HEK293 (cell line): ENCODE measurements around the gene NOVA2.

Experiments used
- CTCF ChIA-PET: fragments of 350-600 bp; formaldehyde crosslinking; extraction: SDS; loops from one replicate; lab custom pipeline; 2021; ENCODE audit warnings: antibody characterized with exemption; lab: Yijun Ruan, JAX
- POLR2A ChIA-PET: fragments of 300-600 bp; formaldehyde crosslinking; extraction: SDS; loops from one replicate; lab custom pipeline; 2020; ENCODE audit warnings: antibody characterized with exemption, inconsistent platforms; lab: Yijun Ruan, JAX
- H3K27ac ChIP-seq: fragments of 200-500 bp; sonication (Bioruptor generic); 2 replicates; pipeline ENCODE4 v1.5.1; 2014; ENCODE audit warnings: low read depth, low read length, control low read depth, inconsistent platforms; ENCODE audit errors: extremely low read depth
- H3K36me3 ChIP-seq, 2 experiments: fragments of 200-500 bp in 1 of 2; sonication (Bioruptor generic) in 1 of 2; 1 replicate in 1 of 2; 2 replicates in 1 of 2; pipeline ENCODE4 v1.5.1; 2014 to 2017; ENCODE audit warnings: inconsistent platforms in 2 of 2, low read length in 2 of 2; ENCODE audit not compliant: control insufficient read depth in 2 of 2, insufficient read depth in 1 of 2
- H3K4me1 ChIP-seq: fragments of 200-500 bp; sonication (Bioruptor generic); 2 replicates; pipeline ENCODE4 v1.5.1; 2014; ENCODE audit warnings: mild to moderate bottlenecking, low read length, inconsistent platforms; ENCODE audit not compliant: control insufficient read depth, insufficient read depth
- H3K4me3 ChIP-seq: 2 replicates; pipeline ENCODE4 v1.5.1; 2011; ENCODE audit warnings: low read depth, mild to moderate bottlenecking, control low read depth, low read length, moderate library complexity
- H3K9me3 ChIP-seq: fragments of 200-500 bp; sonication (Bioruptor generic); 2 replicates; pipeline ENCODE4 v1.5.1; 2014; ENCODE audit warnings: low read depth, low read length, inconsistent platforms; ENCODE audit not compliant: control insufficient read depth, insufficient read depth
- BCL6B ChIP-seq: fragments of 450-650 bp; formaldehyde crosslinking; IDR thresholded peaks from 2 replicates; pipeline ENCODE4 v1.5.1; 2017; ENCODE audit warnings: missing biosample characterization, missing genetic modification characterization
- EGR2 ChIP-seq: fragments of 450-650 bp; formaldehyde crosslinking; IDR thresholded peaks from 2 replicates; pipeline ENCODE4 v1.5.1; 2016; ENCODE audit warnings: low read depth, missing biosample characterization, missing genetic modification characterization
- ELK4 ChIP-seq: IDR thresholded peaks from 2 replicates; pipeline ENCODE4 v1.6.1; 2011; ENCODE audit warnings: mild to moderate bottlenecking, low read depth, low read length, borderline replicate concordance
- GLI2 ChIP-seq: fragments of 450-650 bp; formaldehyde crosslinking; IDR thresholded peaks from 2 replicates; pipeline ENCODE4; 2017; ENCODE audit warnings: missing biosample characterization, missing genetic modification characterization, low read depth, borderline replicate concordance
- KLF8 ChIP-seq: fragments of 450-650 bp; formaldehyde crosslinking; IDR thresholded peaks from 2 replicates; pipeline ENCODE4 v1.5.1; 2016; ENCODE audit warnings: missing biosample characterization, missing genetic modification characterization
- ZBTB48 ChIP-seq: fragments of 450-650 bp; formaldehyde crosslinking; IDR thresholded peaks from 2 replicates; pipeline ENCODE4 v1.5.1; 2016; ENCODE audit warnings: missing biosample characterization, missing genetic modification characterization
- ZFHX2 ChIP-seq: fragments of 450-650 bp; formaldehyde crosslinking; conservative IDR thresholded peaks from 2 replicates; pipeline ENCODE4 v1.5.1; 2016; ENCODE audit warnings: missing biosample characterization, missing genetic modification characterization
- ZFP41 ChIP-seq: fragments of 450-650 bp; formaldehyde crosslinking; IDR thresholded peaks from 2 replicates; pipeline ENCODE4 v1.5.1; 2016; ENCODE audit warnings: missing biosample characterization, missing genetic modification characterization, borderline replicate concordance
- ZNF148 ChIP-seq: fragments of 450-650 bp; formaldehyde crosslinking; IDR thresholded peaks from 2 replicates; pipeline ENCODE4 v1.5.0; 2017; ENCODE audit warnings: missing biosample characterization, missing genetic modification characterization, borderline replicate concordance
- ZNF18 ChIP-seq: fragments of 450-650 bp; formaldehyde crosslinking; IDR thresholded peaks from 2 replicates; pipeline ENCODE4 v1.5.1; 2016; ENCODE audit warnings: missing biosample characterization, missing genetic modification characterization
- ZNF362 ChIP-seq: fragments of 450-650 bp; formaldehyde crosslinking; IDR thresholded peaks from 2 replicates; pipeline ENCODE4 v1.5.1; 2016; ENCODE audit warnings: missing biosample characterization, missing genetic modification characterization
- ZNF548 ChIP-seq: fragments of 450-650 bp; formaldehyde crosslinking; IDR thresholded peaks from 2 replicates; pipeline ENCODE4 v1.5.1; 2016; ENCODE audit warnings: missing biosample characterization, missing genetic modification characterization
- ZNF623 ChIP-seq: fragments of 450-650 bp; formaldehyde crosslinking; IDR thresholded peaks from 2 replicates; pipeline ENCODE4 v1.5.1; 2016; ENCODE audit warnings: missing biosample characterization, missing genetic modification characterization
- ZNF664 ChIP-seq: fragments of 450-650 bp; formaldehyde crosslinking; IDR thresholded peaks from 2 replicates; pipeline ENCODE4 v1.5.1; 2016; ENCODE audit warnings: missing biosample characterization, missing genetic modification characterization
- ZNF791 ChIP-seq: fragments of 450-650 bp; formaldehyde crosslinking; IDR thresholded peaks from 2 replicates; pipeline ENCODE4 v1.5.1; 2016; ENCODE audit warnings: missing biosample characterization, missing genetic modification characterization
- TF ChIP-seq, protein P1 (sequence below): fragments of 450-650 bp; formaldehyde crosslinking; IDR thresholded peaks from 2 replicates; pipeline ENCODE4 v1.5.1; 2016; ENCODE audit warnings: missing biosample characterization, missing genetic modification characterization, borderline replicate concordance
- TF ChIP-seq, protein P2 (sequence below): fragments of 450-650 bp; formaldehyde crosslinking; IDR thresholded peaks from 2 replicates; pipeline ENCODE4 v1.5.1; 2016; ENCODE audit warnings: missing biosample characterization, missing genetic modification characterization

The NOVA2 gene

DNA sequence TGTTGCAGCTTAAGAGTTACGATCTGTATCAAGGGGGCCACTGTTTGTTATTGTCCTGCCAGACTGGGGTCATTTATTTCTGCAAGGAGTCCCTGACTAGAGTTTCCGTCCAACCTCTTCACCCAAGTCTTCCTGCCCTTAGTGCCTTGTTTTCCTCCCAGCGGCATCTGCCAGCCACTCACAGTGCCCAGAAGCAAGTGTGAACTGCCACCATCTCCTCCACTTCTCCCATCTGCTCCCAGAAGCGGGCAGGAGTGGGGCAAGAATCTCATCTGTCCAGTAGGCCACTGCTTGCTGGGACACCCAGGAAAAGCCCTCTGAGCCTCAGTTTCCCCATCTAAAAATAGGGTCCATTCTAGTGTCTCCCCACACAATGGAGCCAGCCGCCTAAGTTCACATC lies 4.0 kb downstream of the NOVA2 start (continued):
- no peak for TF ChIP-seq GLI2

DNA sequence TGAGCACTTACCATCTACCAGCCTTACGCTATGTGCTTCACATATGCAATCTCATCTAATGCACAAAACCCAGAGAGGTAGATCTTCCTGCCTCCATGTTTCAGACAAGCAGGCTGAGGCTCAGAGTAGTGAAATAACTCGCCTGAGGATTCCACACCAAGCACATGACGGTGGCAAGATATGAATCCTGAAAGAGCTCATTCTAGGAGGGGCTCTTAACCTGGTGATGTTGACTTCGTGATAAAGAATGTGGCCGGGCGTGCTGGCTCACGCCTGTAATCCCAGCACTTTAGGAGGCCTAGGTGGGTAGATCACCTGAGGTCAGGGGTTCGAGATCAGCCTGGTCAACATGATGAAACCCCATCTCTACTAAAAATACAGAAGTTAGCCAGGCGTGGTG lies 5.0 kb downstream of the NOVA2 start:
- no peak for TF ChIP-seq ZNF791
- peak; percentile 73; the same call in 1 of the 2 replicates for TF ChIP-seq ZNF664 (tag by site-specific recombination)
- TF ChIP-seq, all 188 proteins: peak for 1
- Histone ChIP-seq H3K4me1 (no peaks in the 10 kb centered on the region), H3K4me3 (no peak overlapping the region), H3K36me3 (no peaks in the 10 kb centered on the region), H3K9me3 (no peaks in the 10 kb centered on the region), H3K27ac (no peak overlapping the region)
- POLR2A ChIA-PET: interaction anchor here (1.5 kb wide), 1 partner anchor 26 kb away, joined by 6 read pairs; the partner anchor contains the start of gene CCDC61
- CTCF ChIA-PET: interaction anchor here (0.7 to 1.2 kb wide), 4 partner anchors 8 to 24 kb away, joined by 3 to 5 read pairs (median 4); no protein-coding TSS in a partner anchor

DNA sequence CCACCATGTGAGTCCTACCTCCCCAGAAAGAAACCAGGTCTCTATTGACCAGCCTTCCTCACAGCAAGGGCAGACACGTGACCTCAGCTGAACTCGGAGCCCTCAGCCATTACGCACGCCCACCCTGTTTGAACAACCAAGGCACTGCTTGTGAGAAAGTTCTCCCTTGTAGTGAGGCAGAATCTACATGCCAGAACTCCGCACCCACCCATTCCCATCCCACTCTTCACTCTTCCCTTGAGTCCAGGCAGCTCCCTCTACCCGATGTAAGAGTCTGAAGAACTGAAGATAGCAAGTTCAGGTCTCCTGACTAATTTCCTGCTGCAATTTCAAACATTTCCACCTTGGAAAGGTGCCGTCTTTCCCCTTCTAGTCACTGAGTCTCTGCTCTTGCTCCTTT lies 6.4 kb downstream of the NOVA2 start:
- ChIA-PET POLR2A (no interaction called here), CTCF (interaction anchor here (0.6 kb wide), 1 partner anchor 1164 kb away, joined by 3 read pairs; the partner anchor contains the start of gene SAE1)
- no peak overlapping the region for H3K4me3 ChIP-seq
- no peaks in the 10 kb centered on the region for H3K36me3 ChIP-seq
- no peak overlapping the region for H3K27ac ChIP-seq
- no peaks in the 10 kb centered on the region for H3K4me1 ChIP-seq
- no peaks in the 10 kb centered on the region for H3K9me3 ChIP-seq
- TF ChIP-seq ZNF18 (tag by site-specific recombination) (no peak), EGR2 (peak; percentile 80), ELK4 (no peak), ZNF548 (tag by site-specific recombination) (no peak), ZNF623 (tag by site-specific recombination) (no peak), ZFHX2 (tag by site-specific recombination) (peak; percentile 71), ZBTB48 (tag by site-specific recombination) (no peak), ZFP41 (no peak), KLF8 (no peak), ZNF362 (tag by site-specific recombination) (no peak), BCL6B (tag by site-specific recombination) (no peak), ZNF148 (tag by site-specific recombination) (no peak)
- TF ChIP-seq, protein P1, sequence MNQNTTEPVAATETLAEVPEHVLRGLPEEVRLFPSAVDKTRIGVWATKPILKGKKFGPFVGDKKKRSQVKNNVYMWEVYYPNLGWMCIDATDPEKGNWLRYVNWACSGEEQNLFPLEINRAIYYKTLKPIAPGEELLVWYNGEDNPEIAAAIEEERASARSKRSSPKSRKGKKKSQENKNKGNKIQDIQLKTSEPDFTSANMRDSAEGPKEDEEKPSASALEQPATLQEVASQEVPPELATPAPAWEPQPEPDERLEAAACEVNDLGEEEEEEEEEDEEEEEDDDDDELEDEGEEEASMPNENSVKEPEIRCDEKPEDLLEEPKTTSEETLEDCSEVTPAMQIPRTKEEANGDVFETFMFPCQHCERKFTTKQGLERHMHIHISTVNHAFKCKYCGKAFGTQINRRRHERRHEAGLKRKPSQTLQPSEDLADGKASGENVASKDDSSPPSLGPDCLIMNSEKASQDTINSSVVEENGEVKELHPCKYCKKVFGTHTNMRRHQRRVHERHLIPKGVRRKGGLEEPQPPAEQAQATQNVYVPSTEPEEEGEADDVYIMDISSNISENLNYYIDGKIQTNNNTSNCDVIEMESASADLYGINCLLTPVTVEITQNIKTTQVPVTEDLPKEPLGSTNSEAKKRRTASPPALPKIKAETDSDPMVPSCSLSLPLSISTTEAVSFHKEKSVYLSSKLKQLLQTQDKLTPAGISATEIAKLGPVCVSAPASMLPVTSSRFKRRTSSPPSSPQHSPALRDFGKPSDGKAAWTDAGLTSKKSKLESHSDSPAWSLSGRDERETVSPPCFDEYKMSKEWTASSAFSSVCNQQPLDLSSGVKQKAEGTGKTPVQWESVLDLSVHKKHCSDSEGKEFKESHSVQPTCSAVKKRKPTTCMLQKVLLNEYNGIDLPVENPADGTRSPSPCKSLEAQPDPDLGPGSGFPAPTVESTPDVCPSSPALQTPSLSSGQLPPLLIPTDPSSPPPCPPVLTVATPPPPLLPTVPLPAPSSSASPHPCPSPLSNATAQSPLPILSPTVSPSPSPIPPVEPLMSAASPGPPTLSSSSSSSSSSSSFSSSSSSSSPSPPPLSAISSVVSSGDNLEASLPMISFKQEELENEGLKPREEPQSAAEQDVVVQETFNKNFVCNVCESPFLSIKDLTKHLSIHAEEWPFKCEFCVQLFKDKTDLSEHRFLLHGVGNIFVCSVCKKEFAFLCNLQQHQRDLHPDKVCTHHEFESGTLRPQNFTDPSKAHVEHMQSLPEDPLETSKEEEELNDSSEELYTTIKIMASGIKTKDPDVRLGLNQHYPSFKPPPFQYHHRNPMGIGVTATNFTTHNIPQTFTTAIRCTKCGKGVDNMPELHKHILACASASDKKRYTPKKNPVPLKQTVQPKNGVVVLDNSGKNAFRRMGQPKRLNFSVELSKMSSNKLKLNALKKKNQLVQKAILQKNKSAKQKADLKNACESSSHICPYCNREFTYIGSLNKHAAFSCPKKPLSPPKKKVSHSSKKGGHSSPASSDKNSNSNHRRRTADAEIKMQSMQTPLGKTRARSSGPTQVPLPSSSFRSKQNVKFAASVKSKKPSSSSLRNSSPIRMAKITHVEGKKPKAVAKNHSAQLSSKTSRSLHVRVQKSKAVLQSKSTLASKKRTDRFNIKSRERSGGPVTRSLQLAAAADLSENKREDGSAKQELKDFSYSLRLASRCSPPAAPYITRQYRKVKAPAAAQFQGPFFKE: no peak
- TF ChIP-seq, protein P2, sequence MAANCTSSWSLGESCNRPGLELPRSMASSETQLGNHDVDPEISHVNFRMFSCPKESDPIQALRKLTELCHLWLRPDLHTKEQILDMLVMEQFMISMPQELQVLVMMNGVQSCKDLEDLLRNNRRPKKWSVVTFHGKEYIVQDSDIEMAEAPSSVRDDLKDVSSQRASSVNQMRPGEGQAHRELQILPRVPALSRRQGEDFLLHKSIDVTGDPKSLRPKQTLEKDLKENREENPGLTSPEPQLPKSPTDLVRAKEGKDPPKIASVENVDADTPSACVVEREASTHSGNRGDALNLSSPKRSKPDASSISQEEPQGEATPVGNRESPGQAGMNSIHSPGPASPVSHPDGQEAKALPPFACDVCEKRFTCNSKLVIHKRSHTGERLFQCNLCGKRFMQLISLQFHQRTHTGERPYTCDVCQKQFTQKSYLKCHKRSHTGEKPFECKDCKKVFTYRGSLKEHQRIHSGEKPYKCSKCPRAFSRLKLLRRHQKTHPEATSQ (tag by site-specific recombination): no peak
